H9 (cell line): ENCODE data around the gene UPP1. TPM values are rescaled to one million over a fixed set of nuclear protein-coding genes. Genes with fewer than 3 reads are reported as not detected.

ENCODE experiments used
- DNase-seq: peaks from one replicate; pipeline ENCODE4 v3.0.0-alpha.2; 2017
- H2AFZ ChIP-seq: one replicate; pipeline ENCODE4 v1.6.1; 2013; ENCODE audit warnings: mild to moderate bottlenecking, low read length, control low read depth, moderate library complexity
- H2AK5ac ChIP-seq: 2 replicates; pipeline ENCODE4 v1.6.1; 2013; ENCODE audit warnings: low read length, control low read depth, mixed read lengths; ENCODE audit not compliant: insufficient read length
- H2BK120ac ChIP-seq: one replicate; pipeline ENCODE4 v1.6.1; 2013; ENCODE audit warnings: low read depth, mild to moderate bottlenecking, low read length, control low read depth, inconsistent platforms; ENCODE audit not compliant: poor library complexity, severe bottlenecking
- H2BK12ac ChIP-seq: 2 replicates; pipeline ENCODE4 v1.6.1; 2013; ENCODE audit warnings: low read length, control low read depth, mixed read lengths, low read depth; ENCODE audit not compliant: insufficient read length
- H2BK15ac ChIP-seq: 2 replicates; pipeline ENCODE4 v1.6.1; 2013; ENCODE audit warnings: low read depth, low read length, control low read depth
- H2BK20ac ChIP-seq: one replicate; pipeline ENCODE4 v1.6.1; 2013; ENCODE audit warnings: low read depth, mild to moderate bottlenecking, low read length, control low read depth, inconsistent platforms; ENCODE audit not compliant: poor library complexity, severe bottlenecking
- H2BK5ac ChIP-seq: 2 replicates; pipeline ENCODE4 v1.6.1; 2013; ENCODE audit warnings: low read length, control low read depth, mixed read lengths; ENCODE audit not compliant: insufficient read length
- H3K14ac ChIP-seq: 2 replicates; pipeline ENCODE4 v1.6.1; 2013; ENCODE audit warnings: low read length, control low read depth; ENCODE audit not compliant: insufficient read depth
- H3K18ac ChIP-seq: 2 replicates; pipeline ENCODE4 v1.6.1; 2013; ENCODE audit warnings: low read depth, mild to moderate bottlenecking, mixed read lengths, low read length, control low read depth; ENCODE audit not compliant: insufficient read length
- H3K23ac ChIP-seq: 2 replicates; pipeline ENCODE4 v1.6.1; 2013; ENCODE audit warnings: low read length, control low read depth, mixed read lengths, low read depth; ENCODE audit not compliant: insufficient read length
- H3K23me2 ChIP-seq: 2 replicates; pipeline ENCODE4 v1.6.1; 2013; ENCODE audit warnings: low read depth, mild to moderate bottlenecking, mixed read lengths, low read length, control low read depth; ENCODE audit not compliant: insufficient read length, poor library complexity, severe bottlenecking
- H3K27ac ChIP-seq: 2 replicates; pipeline ENCODE4 v1.5.1; 2013; ENCODE audit warnings: low read length, control low read depth, mixed read lengths, low read depth; ENCODE audit not compliant: insufficient read length
- H3K27me3 ChIP-seq: 2 replicates; pipeline ENCODE4 v1.6.1; 2013; ENCODE audit warnings: low read length, control low read depth, inconsistent platforms; ENCODE audit not compliant: insufficient read depth
- H3K4ac ChIP-seq: 2 replicates; pipeline ENCODE4 v1.6.1; 2013; ENCODE audit warnings: low read depth, mild to moderate bottlenecking, control low read depth, inconsistent platforms, low read length, moderate library complexity
- H3K4me1 ChIP-seq: 2 replicates; pipeline ENCODE4 v1.6.1; 2013; ENCODE audit warnings: low read length, control low read depth, inconsistent platforms; ENCODE audit not compliant: insufficient read depth
- H3K4me2 ChIP-seq: 2 replicates; pipeline ENCODE4 v1.6.1; 2013; ENCODE audit warnings: low read length, control low read depth, mixed read lengths; ENCODE audit not compliant: insufficient read length, insufficient read depth
- H3K56ac ChIP-seq: 2 replicates; pipeline ENCODE4 v1.6.1; 2013; ENCODE audit warnings: low read depth, mild to moderate bottlenecking, mixed read lengths, low read length, control low read depth; ENCODE audit not compliant: insufficient read length
- H3K79me1 ChIP-seq: 2 replicates; pipeline ENCODE4 v1.6.1; 2013; ENCODE audit warnings: low read depth, mild to moderate bottlenecking, moderate library complexity, low read length, control low read depth, inconsistent platforms; ENCODE audit not compliant: insufficient read depth, poor library complexity, severe bottlenecking
- H3K79me2 ChIP-seq: 2 replicates; pipeline ENCODE4 v1.6.1; 2013; ENCODE audit warnings: low read length, control low read depth, inconsistent platforms; ENCODE audit not compliant: insufficient read depth
- H3K9ac ChIP-seq: 2 replicates; pipeline ENCODE4 v1.6.1; 2013; ENCODE audit warnings: low read length, control low read depth, mixed read lengths; ENCODE audit not compliant: insufficient read length; ENCODE audit errors: extremely low read depth
- H3K9me3 ChIP-seq: one replicate; pipeline ENCODE4 v1.6.1; 2013; ENCODE audit warnings: low read depth, low read length, inconsistent platforms; ENCODE audit not compliant: control insufficient read depth
- H3T11ph ChIP-seq: one replicate; pipeline ENCODE4 v1.6.1; 2013; ENCODE audit warnings: mild to moderate bottlenecking, low read length, control low read depth, inconsistent platforms
- H4K20me1 ChIP-seq: one replicate; pipeline ENCODE4 v1.6.1; 2013; ENCODE audit not compliant: control insufficient read depth, insufficient read length, insufficient read depth
- H4K5ac ChIP-seq: 2 replicates; pipeline ENCODE4 v1.6.1; 2013; ENCODE audit warnings: low read depth, mild to moderate bottlenecking, mixed read lengths, low read length, control low read depth; ENCODE audit not compliant: insufficient read length
- H4K8ac ChIP-seq: replicated peaks from 2 replicates; pipeline ENCODE4 v1.6.1; 2013; ENCODE audit warnings: low read length, control low read depth, mixed read lengths, low read depth; ENCODE audit not compliant: insufficient read length
- H4K91ac ChIP-seq: 2 replicates; pipeline ENCODE4 v1.6.1; 2013; ENCODE audit warnings: low read depth, mild to moderate bottlenecking, moderate library complexity, mixed read lengths, low read length, control low read depth; ENCODE audit not compliant: insufficient read length
- H3K27ac Mint-ChIP-seq, 3 experiments: 2 replicates in 2 of 3; 3 replicates in 1 of 3; pipeline ENCODE4 v1.8.0; 2020 to 2021; ENCODE audit warnings: mixed read lengths in 3 of 3, mild to moderate bottlenecking in 1 of 3, moderate library complexity in 1 of 3
- H3K27me3 Mint-ChIP-seq: 2 replicates; pipeline ENCODE4 v1.8.0; 2021; ENCODE audit warnings: low read depth, mild to moderate bottlenecking, moderate library complexity, mixed read lengths
- H3K36me3 Mint-ChIP-seq, 3 experiments: 2 replicates in 2 of 3; 3 replicates in 1 of 3; pipeline ENCODE4 v1.8.0; 2020 to 2021; ENCODE audit warnings: low read depth in 3 of 3, mixed read lengths in 3 of 3; ENCODE audit not compliant: insufficient read depth in 1 of 3
- H3K4me1 Mint-ChIP-seq, 2 experiments: 2 replicates each; pipeline ENCODE4 v1.8.0; 2020; ENCODE audit warnings: mixed read lengths in 2 of 2
- H3K4me3 Mint-ChIP-seq, 2 experiments: 2 replicates in 1 of 2; 3 replicates in 1 of 2; pipeline ENCODE4 v1.8.0; 2020 to 2021; ENCODE audit warnings: mild to moderate bottlenecking in 2 of 2, mixed read lengths in 2 of 2, moderate library complexity in 1 of 2
- H3K9me3 Mint-ChIP-seq, 2 experiments: 2 replicates in 1 of 2; 3 replicates in 1 of 2; pipeline ENCODE4 v1.8.0; 2020; ENCODE audit warnings: mild to moderate bottlenecking in 2 of 2, mixed read lengths in 2 of 2, moderate library complexity in 1 of 2
- WGBS: extraction: QIAGEN DNeasy Blood & Tissue Kit; methylation state at CpG from one replicate; pipeline ENCODE4 v1.1.7; 2013; ENCODE audit warnings: missing lambda C conversion rate, low lambda C conversion rate, mixed read lengths; ENCODE audit not compliant: insufficient read length; ENCODE audit errors: extremely low coverage; 5-methylcytosine and 5-hydroxymethylcytosine counted together
- total RNA-seq: library from RNA; stranded (reverse); gene quantifications from 2 replicates; pipeline ENCODE4 v1.2.1, GENCODE V29; 2021
- TF ChIP-seq, protein P1 (sequence below): fragments of 200-600 bp; sonication (generic); conservative IDR thresholded peaks from 3 replicates; pipeline ENCODE4 v1.8.0; 2021; ENCODE audit warnings: antibody characterized with exemption, mild to moderate bottlenecking

The UPP1 gene
- total RNA-seq, 1 experiment from 2014 or later, result 34.2 TPM

DNA sequence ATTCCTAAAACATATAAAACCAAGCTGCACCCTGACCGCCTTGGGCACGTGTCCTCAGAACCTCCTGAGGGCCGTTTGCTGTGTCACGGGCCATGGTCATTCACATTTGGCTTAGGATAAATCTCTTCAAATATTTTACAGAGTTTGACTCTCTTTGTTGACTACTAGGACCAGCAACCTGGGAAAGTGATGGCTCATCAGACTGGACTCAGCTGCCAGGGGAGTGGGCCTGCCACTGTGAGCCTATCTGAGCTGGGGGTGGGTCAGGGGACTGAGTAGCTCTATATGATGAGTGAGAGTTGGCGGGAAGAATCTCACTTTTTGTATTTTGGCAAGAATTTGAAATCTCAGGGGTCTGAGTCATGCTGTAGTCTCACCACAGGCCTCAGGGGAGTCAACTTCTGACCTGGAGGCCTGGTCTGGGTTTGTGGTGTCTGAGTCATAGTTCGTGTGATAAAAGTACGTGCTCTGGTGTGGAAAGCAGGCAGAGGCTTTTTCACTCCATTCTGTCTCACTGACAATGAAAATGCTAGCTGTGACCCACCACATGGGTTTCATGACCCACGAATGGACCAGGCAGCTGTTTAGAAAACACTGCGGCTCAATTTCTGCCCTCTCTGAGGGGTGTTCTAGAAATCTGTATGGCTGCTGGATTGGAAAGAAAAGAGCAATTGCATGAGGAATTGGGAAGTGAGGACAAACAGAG lies 4.2 kb upstream of the UPP1 start:
- no peak overlapping the region for H3K4ac ChIP-seq
- no CpG with 5 or more reads among the region's 9 CpGs for WGBS
- DNase-seq, result no peak
- H3K27me3 ChIP-seq, result no peaks in the 10 kb centered on the region
- H3K56ac ChIP-seq, result no peak overlapping the region
- Mint-ChIP-seq H3K4me3 (0 out of 5 replicates have a peak overlapping the region, but pooled peaks of 1 of the 2 experiments have one; percentile 4), H3K36me3 (peaks cover 0 to 13% (median 0%) of the 10 kb centered on the region in 3 experiments; a peak in 2 of 7 replicates), H3K27ac (peak overlapping the region in 2 of 3 experiments; percentile 7 to 44; a peak in 4 of 7 replicates), H3K27me3 (no peaks in the 10 kb centered on the region), H3K9me3 (no peaks in the 10 kb centered on the region), H3K4me1 (peaks cover 43 to 48% of the 10 kb centered on the region in 2 experiments)
- H3K4me2 ChIP-seq, result no peak overlapping the region
- TF ChIP-seq, protein P1, sequence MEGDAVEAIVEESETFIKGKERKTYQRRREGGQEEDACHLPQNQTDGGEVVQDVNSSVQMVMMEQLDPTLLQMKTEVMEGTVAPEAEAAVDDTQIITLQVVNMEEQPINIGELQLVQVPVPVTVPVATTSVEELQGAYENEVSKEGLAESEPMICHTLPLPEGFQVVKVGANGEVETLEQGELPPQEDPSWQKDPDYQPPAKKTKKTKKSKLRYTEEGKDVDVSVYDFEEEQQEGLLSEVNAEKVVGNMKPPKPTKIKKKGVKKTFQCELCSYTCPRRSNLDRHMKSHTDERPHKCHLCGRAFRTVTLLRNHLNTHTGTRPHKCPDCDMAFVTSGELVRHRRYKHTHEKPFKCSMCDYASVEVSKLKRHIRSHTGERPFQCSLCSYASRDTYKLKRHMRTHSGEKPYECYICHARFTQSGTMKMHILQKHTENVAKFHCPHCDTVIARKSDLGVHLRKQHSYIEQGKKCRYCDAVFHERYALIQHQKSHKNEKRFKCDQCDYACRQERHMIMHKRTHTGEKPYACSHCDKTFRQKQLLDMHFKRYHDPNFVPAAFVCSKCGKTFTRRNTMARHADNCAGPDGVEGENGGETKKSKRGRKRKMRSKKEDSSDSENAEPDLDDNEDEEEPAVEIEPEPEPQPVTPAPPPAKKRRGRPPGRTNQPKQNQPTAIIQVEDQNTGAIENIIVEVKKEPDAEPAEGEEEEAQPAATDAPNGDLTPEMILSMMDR, result no peak
- H2BK15ac ChIP-seq, result no peak overlapping the region
- no peak overlapping the region for H4K91ac ChIP-seq
- H4K5ac ChIP-seq, result no peak overlapping the region
- no peak overlapping the region for H3K18ac ChIP-seq
- no peak overlapping the region for H2BK12ac ChIP-seq
- H3K14ac ChIP-seq, result no peak overlapping the region
- no peak overlapping the region for H4K8ac ChIP-seq
- no peaks in the 10 kb centered on the region for H4K20me1 ChIP-seq
- no peak overlapping the region for H2BK120ac ChIP-seq
- H3K23ac ChIP-seq, result no peak overlapping the region
- H3K9ac ChIP-seq, result no peak overlapping the region
- no peaks in the 10 kb centered on the region for H3K79me1 ChIP-seq
- H2AFZ ChIP-seq, result no peak overlapping the region
- H3K79me2 ChIP-seq, result no peaks in the 10 kb centered on the region
- no peak overlapping the region for H2BK5ac ChIP-seq
- H2BK20ac ChIP-seq, result no peak overlapping the region
- no peaks in the 10 kb centered on the region for H3K9me3 ChIP-seq
- no peak overlapping the region for H3T11ph ChIP-seq
- peaks cover 5% of the 10 kb centered on the region for H3K23me2 ChIP-seq
- no peak overlapping the region for H2AK5ac ChIP-seq
- H3K4me1 ChIP-seq, result peaks cover 9% of the 10 kb centered on the region; the same call in 1 of the 2 replicates
- no peak overlapping the region for H3K27ac ChIP-seq
